NK-92 (cell line): Measurements from ENCODE around the gene KANTR.
"Not testable (repeated sequence)": the region's sequence is repeated elsewhere in the genome, so short reads cannot be mapped to it uniquely, and the experiment has no call there.

ENCODE experiments used
- DNase-seq: peaks from one replicate; lab custom pipeline; 2025; ENCODE audit not compliant: unreplicated experiment; lab: John Stamatoyannopoulos, UW

The KANTR gene

DNA sequence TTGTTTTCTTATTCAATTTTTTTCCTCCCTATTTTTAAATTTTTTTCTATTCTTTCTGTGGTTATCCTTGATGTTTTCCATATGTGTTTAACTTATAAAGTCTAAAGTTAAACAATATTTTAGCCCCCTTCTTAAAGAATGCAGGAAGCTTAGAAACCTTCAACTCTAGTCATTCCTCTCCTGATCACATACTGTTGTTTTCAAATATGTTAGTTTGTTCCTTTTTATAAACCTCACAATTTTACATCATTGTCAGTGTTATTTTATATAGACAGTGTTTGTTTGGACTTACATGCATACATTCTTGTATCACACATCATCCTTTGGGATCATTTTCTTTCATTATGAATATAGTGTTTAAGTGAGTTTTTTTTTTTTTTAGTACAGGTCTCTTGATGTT, 31.6 kb downstream of the KANTR start:
- DNase-seq = no peak

DNA sequence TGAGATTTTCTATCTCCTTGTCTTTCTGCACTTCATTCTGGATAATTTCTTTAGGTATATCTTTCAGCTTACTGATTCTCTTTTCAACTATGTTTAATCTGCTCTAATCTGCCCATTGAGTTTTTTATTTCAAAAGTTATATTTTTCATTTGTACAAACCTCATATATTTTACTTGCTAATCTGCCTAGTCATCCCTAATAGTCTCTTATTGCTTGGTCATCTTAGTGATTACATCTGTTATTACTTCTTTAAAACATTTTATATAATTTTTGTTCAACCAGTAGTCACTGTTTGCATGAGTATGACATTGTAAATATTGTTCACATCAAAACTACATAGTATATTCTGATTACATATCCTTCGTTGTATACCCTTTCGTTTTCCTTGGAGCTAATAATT, 32.4 kb downstream of the KANTR start:
- DNase-seq = no peak

DNA sequence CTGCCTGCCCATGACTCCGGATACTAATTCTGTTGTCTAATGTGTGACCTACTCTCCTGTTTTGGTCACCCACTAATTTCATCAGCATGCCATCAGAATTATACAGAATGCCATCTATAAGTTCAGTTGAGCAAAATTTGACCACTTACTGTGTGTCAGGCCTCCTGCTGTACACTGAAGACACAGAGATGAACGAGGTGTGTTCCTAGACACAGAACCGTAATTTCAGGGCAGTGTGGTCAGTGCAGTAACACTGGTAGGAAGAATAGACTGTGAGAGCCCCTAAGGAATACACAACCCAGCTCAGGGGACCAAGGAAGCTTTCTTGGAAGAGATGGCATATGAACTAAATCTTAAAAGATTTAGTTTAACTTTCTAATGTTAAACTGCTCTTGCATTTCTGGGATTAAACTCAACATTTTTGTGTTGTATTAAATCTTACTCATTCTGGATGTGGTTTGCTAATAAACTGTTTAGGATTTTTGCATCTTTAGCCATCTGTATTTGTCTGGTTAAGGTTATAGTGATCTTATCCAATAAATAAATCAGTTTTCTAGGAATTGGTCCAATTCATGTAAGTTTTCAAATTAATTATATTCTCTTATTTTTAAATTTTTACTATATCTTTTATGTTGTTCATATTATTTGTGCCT, 34.3 kb downstream of the KANTR start:
- no peak for DNase-seq

DNA sequence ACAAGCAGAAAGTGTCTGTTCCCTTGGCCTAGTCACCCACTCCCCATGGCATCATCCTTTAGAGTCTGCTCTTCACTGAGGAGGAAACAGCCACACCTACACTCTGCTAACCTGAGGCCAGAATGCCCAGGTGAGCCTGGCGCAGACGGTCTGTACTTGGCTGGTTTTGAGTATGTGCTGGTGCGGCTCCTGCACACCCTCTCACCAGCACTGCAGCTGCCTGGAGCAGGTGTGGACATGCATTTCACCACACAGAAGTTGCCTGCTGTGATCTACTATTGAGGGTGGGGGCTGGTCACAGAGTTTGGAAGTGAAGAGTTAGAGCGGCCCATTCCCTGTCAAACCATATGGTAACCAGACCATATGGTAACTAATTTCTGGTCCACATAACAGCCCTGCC, 39.5 kb downstream of the KANTR start:
- DNase-seq = no peak

DNA sequence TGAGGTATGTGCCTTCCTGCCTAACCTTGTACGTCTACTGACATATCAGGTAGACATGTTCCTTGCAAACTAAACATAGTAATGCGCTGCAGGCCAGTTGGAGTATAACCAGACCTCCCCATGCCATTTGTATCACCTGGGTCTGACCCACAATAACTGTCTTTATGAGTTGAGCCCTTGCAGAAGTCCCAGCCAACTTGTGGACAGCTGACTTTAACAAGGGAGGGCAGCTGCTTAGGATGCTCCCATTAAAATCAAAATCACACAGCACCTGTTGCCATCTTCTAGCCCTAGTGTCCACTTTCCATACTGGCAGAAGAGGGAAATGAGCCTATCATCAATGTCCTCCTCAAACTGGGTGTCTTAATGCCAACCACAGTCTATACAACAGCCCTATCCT, 41.6 kb downstream of the KANTR start:
- no peak for DNase-seq

GRCh38 chrX:53153581-53153980, 59.6 kb downstream of the KANTR start:
- DNase-seq = no peak

GRCh38 chrX:53155512-53156206, 61.7 kb downstream of the KANTR start:
- no peak for DNase-seq

DNA sequence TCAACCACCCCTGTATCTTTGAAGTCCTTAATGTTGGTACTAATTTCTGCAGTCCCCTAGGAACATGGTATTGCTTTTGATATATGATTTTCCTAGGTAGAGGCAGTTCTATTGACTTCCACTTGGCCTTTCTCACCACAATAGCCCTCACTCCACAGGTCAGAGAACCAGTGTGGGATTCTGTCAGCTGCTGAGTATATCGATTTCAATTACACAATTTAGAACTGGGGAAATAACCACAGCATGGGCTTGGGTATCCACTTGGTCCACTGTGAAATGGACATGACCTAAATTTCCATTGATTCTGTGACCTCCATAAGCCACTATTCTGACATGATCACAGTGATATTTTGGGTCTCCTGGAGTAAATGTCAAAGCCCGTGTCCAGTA, 62.3 kb downstream of the KANTR start:
- DNase-seq = no peak

DNA sequence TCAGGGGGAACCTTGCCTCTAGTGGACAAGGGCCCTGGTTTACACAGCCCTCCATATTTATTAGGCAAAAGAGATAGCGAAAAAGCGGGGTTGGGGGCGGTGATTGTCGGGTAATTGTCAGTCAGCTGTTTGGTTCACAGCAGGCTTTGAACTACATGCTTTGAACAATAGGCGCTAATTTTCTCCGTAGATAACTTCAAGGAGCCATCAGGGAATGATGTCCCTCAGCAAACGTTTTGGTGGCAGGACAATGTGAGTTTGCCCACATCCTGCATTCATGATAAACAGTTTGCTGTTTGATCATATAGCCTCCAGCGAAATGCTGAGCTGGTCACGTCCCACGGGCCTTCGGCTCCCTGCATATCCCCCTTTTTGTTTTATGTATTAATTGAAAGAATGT, 65.2 kb downstream of the KANTR start:
- DNase-seq = no peak

DNA sequence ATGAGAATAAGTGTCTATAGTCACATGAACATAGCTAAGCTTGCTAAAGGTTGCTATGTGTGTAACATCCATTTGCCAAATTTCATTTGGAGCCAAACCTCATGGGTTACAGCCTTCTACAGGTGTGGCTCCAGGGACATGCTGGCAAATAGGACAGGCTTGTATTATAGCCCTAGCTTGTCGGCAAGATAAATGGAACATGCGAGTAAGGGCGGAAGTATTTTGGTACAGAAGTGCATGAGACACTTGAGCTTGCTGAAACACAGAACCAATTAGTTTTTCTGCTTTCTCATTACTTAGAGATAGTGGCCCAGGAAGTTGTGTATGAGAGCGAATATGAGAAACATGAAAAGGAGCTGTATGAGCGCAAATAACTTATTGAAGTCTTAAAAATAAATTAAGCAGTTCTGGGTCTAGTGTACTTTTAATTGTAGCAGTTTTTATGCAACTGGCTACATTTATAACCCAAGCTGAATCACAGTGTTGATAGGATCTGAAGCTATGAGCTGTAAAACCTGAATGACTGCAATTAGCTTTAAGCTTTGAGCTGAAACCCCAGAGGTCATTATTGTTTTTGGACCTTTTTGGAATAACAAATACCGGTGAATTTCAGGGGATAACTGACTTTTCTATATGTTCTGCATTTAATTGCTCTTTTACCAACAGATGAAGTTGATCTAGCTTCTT, 66.5 kb downstream of the KANTR start:
- no peak for DNase-seq

GRCh38 chrX:53163436-53163835, 69.5 kb downstream of the KANTR start:
- DNase-seq = no peak

DNA sequence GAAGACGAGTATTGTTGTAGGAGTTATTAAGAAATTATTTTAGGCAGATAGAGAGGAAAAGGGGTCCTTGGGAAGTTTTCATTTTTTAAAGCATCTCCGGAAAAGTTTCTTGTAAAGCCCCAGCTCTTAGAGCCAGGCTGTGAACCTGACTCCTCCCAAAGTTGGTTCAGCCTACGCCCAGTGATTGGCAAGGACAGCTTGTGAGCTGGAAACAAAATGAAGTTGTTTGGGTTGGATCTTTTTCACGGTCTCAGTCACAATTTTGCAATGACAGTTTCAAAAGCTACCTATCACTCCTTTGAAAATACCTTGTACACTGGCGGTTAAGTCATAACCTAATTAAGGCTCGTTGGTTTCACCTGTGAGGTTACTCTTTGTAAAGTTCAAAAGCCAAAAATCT, 70.6 kb downstream of the KANTR start:
- DNase-seq = not testable (repeated sequence)

- DNase-seq = no peak
Measured at GRCh38 chrX:53166103-53166502, 72.2 kb downstream of the KANTR start.

- DNase-seq = no peak
Measured at GRCh38 chrX:53171356-53171755, 77.4 kb downstream of the KANTR start.
